ENCODE measurements around the gene FAM83C.

FAM83C gene

DNA sequence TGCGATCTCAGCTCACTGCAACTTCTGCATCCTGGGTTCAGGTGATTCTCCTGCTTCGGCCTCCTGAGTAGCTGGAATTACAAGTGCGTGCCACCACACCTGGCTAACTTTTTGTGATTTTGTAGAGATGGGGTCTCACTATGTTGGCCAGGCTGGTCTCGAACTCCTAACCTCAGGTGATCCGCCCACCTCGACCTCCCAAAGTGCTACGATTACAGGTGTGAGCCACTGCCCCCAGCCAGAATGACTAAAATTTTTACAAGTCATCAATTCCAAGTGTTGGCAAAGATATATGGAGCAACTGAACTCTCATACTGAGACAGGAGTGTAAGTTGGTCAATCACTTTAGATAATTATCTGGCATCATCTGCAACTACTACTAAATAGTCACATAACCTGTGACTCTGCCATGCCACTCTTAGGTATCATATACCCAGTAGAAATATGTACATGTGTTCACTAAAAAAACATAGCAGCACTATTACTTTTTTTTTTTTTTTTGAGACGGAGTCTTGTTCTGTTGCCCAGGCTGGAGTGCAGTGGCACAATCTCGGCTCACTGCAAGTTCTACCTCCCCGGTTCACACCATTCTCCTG is 10.6 kb downstream of the FAM83C start:
- no peak for DNase-seq

DNA sequence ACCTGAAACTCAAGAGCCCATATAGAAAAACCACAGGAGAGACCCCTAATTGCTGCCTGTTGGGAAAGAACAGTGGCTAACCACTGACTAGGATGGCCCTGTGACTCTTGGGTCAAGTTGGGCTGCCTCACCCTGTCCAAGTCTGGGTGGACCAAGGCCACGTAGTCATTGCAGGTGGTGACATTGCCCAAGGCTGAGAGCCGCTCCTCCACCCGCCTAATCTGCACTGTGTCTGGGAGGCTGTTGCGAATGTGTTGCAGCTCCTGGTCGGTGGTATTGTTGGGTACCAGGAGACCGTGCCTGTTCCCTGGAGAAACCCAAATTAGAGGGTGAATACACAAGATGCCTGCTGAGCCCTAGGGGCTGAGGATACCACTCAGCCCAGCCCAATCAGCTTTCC is 11.7 kb downstream of the FAM83C start:
- no peak for DNase-seq

DNA sequence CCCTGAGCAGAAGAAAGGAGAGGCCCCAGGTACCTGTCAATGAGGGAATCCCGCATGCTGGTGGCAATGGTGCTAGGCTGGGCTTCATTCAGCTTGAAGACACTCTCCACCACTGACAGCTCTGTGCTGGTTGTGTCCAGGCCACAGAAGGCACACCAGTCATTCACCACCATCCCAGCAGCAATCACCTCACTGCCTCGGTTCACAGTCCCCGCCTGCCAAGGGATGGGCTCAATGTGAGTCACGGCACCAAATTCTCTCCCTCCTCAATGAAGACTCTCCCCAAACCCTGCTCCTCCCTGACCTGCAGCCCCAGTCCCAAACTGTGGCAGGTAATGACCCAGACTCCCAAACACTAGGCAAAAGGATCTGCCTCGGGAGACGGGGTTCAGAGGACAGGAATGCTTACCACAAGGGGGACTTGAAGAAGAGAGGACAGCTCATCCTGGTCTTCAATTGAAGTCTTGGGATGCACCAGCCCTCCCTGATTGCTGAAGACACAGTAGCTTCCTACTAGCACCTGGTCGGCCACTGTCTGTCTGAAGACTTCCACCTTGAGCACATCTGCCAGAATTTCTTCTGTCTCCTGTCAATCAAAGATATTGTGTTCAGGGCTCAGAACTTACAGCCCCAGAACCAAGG is 12.6 kb downstream of the FAM83C start:
- DNase-seq = no peak

DNA sequence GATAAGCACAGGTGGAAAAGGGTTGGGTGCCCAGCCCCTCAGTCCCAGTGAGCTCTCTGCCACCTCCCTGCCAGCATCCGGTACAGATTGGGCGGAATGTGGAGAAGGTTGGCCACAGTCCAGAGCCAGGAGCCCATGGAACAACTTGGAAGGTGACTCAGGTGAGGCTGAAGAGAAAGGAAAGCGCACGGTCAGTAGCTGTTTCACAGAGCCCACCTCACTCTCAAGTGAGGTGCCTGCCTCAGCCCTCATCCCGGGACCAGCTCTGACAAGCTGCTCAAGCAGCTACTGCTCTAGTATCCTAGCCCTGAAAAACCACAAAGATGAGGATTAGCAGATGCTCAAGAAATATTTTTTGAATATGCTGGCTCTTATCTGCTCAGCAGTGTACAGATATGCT is 13.2 kb downstream of the FAM83C start:
- DNase-seq = no peak

DNA sequence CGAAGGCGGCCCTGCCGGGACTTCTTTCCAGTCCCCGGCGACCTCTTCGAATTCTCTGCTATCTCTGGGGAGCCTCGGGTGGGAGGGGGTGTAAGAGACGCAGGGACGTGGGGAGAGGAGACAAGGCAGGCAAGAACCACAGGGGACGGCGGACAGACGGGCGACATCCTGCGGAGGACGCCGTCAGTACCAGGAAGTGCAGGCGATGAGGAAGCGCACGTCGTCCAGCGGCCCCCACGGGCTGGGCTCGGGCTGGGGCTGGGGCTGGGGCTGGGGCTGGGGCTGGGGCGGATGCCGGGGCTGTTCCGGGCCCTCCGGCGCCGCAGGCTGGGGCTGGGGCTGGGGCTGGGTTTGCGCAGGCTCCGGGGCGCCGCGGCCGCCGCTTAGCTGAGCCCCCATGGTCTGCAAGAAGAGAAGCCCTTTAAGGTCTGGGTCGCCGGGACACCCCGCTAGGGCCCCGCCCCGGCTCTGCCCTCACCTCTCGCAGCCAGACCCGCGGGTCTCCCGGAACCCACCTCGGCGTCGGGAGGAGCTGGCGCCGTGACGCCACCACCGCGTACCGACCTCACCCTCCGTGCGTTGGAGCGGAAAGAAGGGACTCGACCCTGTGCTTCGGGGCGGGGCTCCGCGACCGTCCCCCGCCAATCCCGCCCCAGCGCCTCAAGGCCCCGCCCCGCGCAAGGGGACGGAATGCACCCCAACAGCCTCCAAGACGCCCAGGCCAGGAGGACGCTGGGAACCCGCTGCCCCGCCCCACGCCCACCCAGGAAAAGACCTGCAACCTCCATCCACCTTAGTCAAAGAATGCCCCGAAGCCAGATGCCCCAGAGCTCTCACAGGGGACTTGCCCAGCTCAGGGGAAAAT is 14.5 kb downstream of the FAM83C start, which contains the start of gene MMP24OS:
Gene MMP24OS (minus strand): TSS at position 592 of the 865 bp plus-strand sequence. CDS start 193 bp downstream, at position 399.
- peak; percentile 24 to 67 for DNase-seq

DNA sequence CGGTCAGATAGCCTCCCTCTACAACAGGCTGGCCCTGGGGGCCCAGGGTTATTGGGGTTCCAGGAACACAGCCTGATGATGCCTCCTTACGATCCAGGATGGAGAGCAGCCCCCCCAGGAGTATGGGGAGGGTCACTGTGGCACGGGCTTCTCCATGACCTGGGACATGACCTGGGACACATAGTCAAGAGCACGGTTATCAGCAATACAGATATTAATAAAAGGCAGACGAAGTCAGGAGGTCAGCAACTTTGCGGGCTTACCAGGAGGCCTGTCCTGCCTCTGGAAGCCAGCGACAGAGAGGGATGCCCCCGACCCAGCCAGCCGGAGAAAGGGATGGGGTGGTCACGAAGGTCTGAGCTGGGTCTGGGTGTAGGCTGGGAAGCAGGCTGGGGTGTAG is 15.1 kb downstream of the FAM83C start:
- no peak for DNase-seq

DNA sequence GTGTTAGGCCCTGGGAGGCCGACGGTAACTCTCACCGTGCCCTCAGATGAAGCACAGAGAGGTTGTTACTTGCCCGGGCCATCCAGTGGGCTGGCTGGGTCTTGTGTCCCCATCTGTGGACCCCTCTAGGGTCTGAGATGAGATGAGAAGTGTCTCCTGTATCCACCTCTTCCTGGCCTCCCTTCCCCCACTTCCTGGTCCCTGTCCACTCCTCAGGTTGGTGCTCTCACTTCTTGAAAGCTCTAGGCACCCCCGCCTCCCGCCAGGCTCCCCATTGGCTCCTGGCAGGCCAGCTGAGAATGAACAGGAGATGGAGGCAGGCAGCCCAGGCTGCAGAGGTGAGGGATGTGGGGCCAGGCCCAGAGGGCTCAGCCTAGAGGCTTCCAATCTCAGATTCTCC is 15.8 kb downstream of the FAM83C start:
- DNase-seq = no peak

DNA sequence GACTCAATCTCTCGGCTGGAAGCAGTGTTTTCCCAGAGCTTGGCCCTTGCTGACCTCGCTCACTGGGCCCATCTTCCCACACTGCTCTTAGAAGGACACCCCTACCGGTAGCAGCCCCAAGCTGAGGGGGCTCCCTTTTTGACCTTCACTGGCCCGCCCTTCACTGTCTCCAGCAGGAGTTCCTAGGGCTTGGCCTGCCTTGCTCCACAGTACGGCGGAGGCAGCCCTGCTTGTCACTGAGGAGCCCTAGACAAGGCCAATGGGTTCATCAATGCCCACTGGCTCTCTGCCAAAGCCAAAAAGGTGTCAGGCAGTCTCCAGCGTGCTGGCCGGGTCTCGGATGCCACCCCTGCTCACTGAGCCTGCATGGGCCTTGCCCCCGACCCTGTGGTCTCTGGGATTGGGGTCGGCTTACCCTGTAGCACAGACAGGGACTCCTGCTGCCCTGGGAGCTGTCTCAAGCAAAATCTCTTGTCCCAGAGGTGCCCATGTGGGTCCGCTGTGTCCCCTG is 16.4 kb downstream of the FAM83C start:
- no peak for DNase-seq

DNA sequence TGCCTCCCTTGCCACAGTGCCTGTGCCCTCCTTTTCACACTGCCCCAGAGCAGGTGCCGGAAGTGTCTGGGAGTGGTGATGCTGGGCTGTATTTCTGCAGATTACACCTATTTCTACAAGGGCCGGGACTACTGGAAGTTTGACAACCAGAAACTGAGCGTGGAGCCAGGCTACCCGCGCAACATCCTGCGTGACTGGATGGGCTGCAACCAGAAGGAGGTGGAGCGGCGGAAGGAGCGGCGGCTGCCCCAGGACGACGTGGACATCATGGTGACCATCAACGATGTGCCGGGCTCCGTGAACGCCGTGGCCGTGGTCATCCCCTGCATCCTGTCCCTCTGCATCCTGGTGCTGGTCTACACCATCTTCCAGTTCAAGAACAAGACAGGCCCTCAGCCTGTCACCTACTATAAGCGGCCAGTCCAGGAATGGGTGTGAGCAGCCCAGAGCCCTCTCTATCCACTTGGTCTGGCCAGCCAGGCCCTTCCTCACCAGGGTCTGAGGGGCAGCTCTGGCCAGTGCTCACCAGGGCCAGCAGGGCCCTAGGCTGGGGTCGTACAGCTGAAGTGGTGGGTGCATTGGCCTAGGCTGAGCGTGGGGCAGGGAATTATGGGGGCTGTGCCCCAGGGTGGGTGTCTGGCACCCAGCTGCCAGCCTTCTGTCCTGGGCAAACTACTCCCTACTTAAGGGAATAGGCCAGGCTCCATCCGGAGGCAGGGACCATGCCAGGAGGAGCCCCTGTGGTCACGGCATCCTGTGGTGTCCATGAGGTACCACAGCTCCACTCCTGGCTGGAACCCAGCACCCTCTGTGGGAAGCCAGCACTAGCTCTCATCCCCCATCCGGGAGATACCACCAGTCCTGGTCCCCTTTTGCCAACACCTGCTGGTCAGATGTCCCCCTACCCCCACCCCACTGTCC is 17.8 kb downstream of the FAM83C start:
- DNase-seq = no peak

DNA sequence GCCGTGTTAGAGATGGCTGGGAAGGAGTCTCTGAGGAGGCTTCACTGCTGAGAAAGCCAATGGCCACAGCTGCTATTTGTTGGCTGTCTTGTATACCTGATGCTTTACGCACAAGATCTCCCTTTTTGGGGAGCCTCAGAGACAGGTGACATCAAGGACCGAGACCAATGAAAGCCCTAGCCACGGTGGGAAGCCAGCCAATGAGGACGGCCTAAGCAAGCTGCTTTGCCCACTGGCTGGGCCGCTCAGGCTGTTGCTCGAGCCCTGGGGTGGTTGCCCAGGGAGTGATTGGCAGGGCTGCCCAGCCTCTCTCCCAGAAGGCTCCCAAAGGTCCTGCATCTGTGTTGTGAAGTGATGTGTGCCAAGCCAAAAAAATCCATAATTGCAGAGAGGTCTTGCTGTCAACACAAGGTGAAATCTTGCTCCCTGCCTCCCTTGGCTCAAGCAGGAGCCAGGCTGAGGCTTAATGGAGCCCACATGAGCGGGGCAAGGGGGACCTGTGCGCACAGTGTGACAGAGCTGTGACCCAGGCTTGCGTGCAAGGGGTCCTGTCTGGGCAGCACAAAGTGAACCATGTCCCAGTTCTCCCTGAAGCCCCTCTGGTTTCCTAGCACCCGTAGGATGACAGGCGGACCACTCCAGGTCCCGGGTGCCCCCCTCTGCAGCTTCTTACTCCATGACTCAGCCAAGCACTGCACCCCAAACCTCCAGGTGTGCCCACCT is 18.6 kb downstream of the FAM83C start:
- DNase-seq = no peak

DNA sequence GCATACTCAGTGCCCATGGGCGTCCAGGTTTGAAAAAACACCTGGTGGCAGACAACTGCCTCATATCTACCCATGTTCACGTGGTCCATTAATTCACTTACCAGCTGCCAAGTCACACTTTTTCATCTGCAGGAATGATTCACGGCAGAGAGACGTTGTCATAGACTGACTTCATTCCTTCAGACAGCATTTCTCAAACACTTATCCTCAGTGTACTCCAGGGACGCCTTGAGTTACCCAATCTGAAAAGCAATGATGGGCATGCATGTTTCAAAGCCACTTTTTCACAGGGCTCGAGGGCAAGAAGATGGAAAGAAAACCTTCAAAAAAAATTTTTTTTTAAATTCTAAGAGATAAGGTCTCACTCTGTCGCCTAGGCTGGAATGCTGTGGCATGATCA is 20.3 kb downstream of the FAM83C start:
- no peak for DNase-seq

DNA sequence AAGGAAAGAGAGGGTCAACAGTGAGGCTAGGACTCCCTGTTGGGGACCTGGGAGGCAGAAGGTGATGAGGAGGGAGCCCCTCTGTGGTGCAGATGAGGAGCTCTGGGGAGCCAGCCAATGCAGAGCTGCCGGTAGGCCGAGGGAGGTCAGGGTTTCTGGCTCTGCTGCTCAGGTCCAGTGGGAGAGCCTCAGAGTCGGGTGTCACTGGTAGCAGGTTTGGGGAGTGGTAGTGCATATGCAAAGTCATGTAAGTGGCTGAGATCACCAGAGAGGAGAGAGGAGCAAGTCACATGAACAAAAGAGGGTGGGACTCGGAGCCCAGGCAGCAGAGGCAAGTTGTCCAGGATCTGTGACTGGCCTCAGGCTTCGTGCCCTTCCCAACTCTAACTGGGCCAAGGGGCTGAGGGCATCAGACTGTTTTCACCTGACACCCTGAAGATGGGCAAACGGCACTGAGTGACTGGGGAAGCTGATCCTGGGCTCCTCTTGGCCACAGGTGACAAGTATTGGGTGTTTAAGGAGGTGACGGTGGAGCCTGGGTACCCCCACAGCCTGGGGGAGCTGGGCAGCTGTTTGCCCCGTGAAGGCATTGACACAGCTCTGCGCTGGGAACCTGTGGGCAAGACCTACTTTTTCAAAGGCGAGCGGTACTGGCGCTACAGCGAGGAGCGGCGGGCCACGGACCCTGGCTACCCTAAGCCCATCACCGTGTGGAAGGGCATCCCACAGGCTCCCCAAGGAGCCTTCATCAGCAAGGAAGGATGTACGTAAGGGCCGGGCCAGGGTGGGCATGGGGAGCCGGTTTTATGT is 20.9 kb downstream of the FAM83C start:
- DNase-seq = no peak

DNA sequence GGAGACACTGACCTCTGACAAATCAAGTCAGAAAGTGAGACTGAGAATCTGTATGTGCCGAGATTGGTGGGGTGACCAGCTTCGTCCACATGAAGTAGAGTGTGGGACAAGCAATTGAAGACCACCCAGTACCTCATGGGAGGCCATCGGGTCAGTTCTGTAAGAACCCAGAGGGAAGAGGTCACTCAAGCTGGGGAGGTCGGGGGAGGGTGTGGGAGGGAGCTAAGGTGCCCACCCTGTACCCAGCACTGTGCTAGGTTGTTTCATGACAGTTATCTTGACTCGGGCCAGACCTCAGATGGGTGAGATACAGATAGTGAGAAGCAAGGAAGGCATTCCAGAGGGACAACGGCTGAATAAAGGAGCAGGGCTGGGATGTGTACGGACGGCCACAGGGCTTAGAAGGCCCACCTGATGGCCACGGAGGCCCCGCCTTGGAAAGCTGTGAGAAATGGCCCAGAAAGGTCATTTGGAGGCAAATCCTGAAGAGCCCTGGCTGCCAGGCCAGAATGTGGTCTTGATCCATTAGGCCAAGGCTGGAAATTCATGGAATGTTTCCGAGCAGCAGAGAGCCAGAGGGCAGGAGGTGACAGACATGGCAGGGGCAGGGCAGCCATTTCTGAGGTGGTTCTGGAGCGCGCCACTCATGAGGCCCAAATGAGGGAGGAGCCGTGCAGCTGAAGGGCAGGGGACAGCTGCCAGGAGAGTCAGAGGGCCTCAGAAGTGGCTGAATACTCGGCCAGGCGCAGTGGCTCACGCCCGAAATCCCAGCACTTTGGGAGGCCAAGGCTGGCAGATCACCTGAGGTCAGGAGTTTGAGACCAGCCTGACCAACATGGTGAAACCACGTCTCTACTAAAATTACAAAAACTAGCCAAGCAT is 22.0 kb downstream of the FAM83C start:
- no peak for DNase-seq

DNA sequence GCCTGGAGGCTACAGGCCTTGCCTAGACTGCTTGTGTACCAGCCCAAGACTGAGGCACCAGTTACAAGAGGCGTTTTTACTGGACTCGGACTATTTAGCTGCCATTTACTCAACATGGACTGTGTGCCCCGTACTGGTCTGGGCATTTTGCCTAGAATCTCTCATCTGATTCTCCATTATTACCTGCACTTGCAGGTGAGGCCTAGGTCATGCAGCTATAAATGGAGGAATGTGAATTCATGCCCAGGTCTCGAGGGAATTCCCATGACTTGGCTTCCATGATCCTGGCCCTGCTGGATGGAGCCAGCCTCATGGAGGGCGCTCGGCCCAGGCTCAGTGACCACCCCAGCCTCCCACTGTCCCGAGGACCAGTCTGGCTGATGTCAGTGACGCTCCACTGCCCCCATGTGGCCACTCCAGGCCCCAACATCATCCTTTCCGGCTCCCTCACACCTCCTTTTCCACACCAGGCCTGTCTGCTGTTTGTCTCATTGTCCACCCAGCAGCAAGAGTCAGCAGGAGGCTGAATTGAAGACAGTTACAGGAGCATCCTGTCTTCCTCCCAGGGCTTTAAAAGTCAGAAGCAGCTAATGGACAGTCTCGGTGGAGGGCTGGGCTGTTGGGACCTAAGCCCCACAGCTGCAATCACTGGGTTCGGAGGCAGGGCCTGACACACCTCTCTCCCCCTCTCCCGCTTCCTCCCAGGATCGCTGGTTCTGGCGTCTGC is 23.0 kb downstream of the FAM83C start:
- peak; percentile 10 to 19 for DNase-seq

DNA sequence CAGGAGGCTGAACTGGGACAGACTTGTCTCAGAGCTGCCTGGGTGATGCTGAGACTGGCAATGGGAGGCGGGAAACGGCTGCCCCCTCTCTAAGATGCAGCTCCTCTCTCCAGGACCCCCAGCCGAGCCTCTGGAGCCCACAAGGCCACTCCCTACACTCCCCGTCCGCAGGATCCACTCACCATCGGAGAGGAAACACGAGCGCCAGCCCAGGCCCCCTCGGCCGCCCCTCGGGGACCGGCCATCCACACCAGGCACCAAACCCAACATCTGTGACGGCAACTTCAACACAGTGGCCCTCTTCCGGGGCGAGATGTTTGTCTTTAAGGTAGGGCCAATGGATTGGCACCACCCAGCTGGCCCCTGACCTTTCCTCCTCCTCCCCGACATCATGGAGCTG is 25.1 kb downstream of the FAM83C start:
- DNase-seq = no peak

DNA sequence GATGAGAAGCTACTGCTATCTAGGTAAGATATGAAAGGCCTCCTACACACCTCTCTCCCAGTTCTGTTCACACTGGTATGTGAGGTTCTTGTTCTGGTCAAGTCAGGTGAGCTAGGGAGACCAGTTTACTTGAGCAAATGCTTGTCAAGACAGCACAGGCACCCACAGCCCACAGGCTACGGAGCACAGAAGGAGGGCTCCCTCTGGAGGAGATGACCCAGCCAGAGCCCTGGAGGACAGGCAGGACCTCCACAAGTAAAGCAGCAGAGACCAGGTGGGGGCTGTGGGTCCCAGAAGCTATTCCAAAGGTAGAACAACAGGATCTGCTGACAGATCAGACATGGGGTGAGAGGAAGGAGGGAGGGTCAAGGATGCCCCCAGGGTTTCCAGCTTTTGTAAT is 27.5 kb downstream of the FAM83C start:
- no peak for DNase-seq

DNA sequence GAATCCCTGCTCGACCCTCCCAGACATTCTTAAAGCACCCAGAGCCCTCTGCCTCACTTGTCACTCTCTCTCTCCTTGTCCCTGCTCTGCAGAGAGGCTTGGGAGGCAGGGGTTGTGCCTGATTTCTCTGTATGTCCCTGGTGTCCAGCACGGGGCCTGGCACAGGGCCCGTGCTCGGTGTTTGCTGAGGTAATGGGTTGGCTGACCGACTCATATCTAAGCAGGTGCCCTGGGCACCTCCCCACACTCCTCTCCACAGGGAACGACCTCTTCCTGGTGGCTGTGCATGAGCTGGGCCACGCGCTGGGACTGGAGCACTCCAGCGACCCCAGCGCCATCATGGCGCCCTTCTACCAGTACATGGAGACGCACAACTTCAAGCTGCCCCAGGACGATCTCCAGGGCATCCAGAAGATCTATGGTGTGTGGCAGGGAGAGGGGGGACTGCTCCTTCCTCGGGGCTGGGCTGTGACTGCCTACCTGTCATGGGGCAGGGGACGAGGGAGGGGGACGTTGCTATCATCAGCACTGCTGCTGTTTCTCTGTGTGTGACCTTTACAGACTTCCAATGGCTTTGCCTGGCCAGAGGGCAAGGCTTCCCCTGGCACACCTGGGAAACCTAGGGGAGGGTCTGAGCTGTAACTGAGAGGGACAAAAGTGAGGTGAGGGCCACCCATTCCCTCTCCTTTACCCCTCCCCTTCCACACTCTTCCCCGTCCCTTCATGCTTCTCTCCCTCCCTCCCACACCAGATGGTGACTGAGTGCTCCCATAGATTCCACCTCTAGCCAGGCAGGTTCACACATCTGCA is 28.5 kb downstream of the FAM83C start:
- DNase-seq = no peak

Measured in NCI-H187 (cell line).